Endothelial cell of umbilical vein (primary cell): ENCODE results near the gene ZNF341. TPM values are rescaled to one million over a fixed set of nuclear protein-coding genes. Genes with fewer than 3 reads are reported as not detected.

Source experiments
- BruUV-seq: library from RNA; stranded (reverse); fragments of 400-500 nt; replicated peaks from 2 replicates; lab custom pipeline; 2021; lab: Mats Ljungman, UMichigan
- CTCF ChIA-PET: fragments of 300-600, 350-600 bp; sonication (Branson Sonifier 250); formaldehyde crosslinking; loops from one replicate; lab custom pipeline; 2021; ENCODE audit warnings: antibody characterized with exemption, inconsistent platforms; lab: Charles Lee
- POLR2A ChIA-PET: fragments of 300-600, 350-600 bp; sonication (Branson Sonifier 250); formaldehyde crosslinking; loops from one replicate; lab custom pipeline; 2021; ENCODE audit warnings: antibody characterized with exemption, inconsistent platforms; lab: Charles Lee
- DNase-seq: peaks from one replicate; pipeline ENCODE4 v3.0.0-alpha.2; 2011; ENCODE audit warnings: low read depth, low spot score
- FAIRE-seq: peaks from 2 replicates; lab custom pipeline; 2011; peaks lifted over from hg19 to GRCh38; lab: Jason Lieb, UNC
- H2AFZ ChIP-seq: 2 replicates; pipeline ENCODE4 v1.6.0; 2012; ENCODE audit warnings: low read depth, low read length, control low read depth, inconsistent platforms
- H3K27ac ChIP-seq: 2 replicates; pipeline ENCODE4 v1.5.1; 2011; ENCODE audit warnings: low read depth, mild to moderate bottlenecking, control low read depth, low read length, moderate library complexity; ENCODE audit not compliant: insufficient read depth
- H3K27me3 ChIP-seq, 2 experiments: 2 replicates each; pipeline versions ENCODE4 v1.6.0 to v1.6.1; 2011; ENCODE audit warnings: low read length in 2 of 2, mixed read lengths in 1 of 2; ENCODE audit not compliant: control insufficient read depth in 2 of 2, insufficient read depth in 2 of 2
- H3K36me3 ChIP-seq, 2 experiments: 2 replicates in 1 of 2; 3 replicates in 1 of 2; pipeline ENCODE4 v1.5.1; 2011; ENCODE audit warnings: low read length in 2 of 2, mild to moderate bottlenecking in 1 of 2, moderate library complexity in 1 of 2; ENCODE audit not compliant: control insufficient read depth in 2 of 2, insufficient read depth in 2 of 2; ENCODE audit errors: extremely low read depth in 1 of 2
- H3K4me1 ChIP-seq: 3 replicates; pipeline ENCODE4 v1.5.1; 2011; ENCODE audit warnings: mild to moderate bottlenecking, low read length; ENCODE audit not compliant: control insufficient read depth, insufficient read depth; ENCODE audit errors: extremely low read depth
- H3K4me2 ChIP-seq: 2 replicates; pipeline ENCODE4 v1.6.1; 2011; ENCODE audit warnings: low read length, control low read depth, mixed read lengths; ENCODE audit not compliant: insufficient read depth
- H3K4me3 ChIP-seq, 3 experiments: fragments of 200-600 bp in 1 of 3; sonication (generic), shearing (Covaris generic) in 1 of 3; replicated peaks in 1 of 3; 2 replicates each; pipeline ENCODE4 v1.5.1; 2011 to 2016; ENCODE audit warnings: control low read depth in 3 of 3, low read length in 3 of 3, mild to moderate bottlenecking in 2 of 3, inconsistent platforms in 1 of 3, low read depth in 1 of 3, moderate library complexity in 1 of 3; ENCODE audit not compliant: insufficient read depth in 1 of 3
- H3K79me2 ChIP-seq: 2 replicates; pipeline ENCODE4 v1.6.0; 2012; ENCODE audit warnings: low read length, inconsistent platforms; ENCODE audit not compliant: control insufficient read depth, insufficient read depth
- H3K9ac ChIP-seq: replicated peaks from 2 replicates; pipeline ENCODE3; 2011; ENCODE audit warnings: low read length, control low read depth; ENCODE audit not compliant: insufficient read depth; ENCODE audit errors: extremely low read depth
- H3K9me1 ChIP-seq: replicated peaks from 3 replicates; pipeline ENCODE4 v1.6.0; 2011; ENCODE audit warnings: mild to moderate bottlenecking, low read length; ENCODE audit not compliant: control insufficient read depth, insufficient read depth; ENCODE audit errors: extremely low read depth
- H3K9me3 ChIP-seq: replicated peaks from 2 replicates; pipeline ENCODE4 v1.5.1; 2012; ENCODE audit warnings: low read length, inconsistent platforms; ENCODE audit not compliant: control insufficient read depth, insufficient read depth
- H4K20me1 ChIP-seq: replicated peaks from 2 replicates; pipeline ENCODE3; 2011; ENCODE audit warnings: mild to moderate bottlenecking, low read length; ENCODE audit not compliant: control insufficient read depth, insufficient read depth; ENCODE audit errors: extremely low read depth
- EZH2 ChIP-seq: IDR thresholded peaks from 2 replicates; pipeline ENCODE4 v1.6.1; 2012; ENCODE audit warnings: borderline replicate concordance, low read depth, mild to moderate bottlenecking, moderate library complexity, low read length, inconsistent platforms; ENCODE audit not compliant: severe bottlenecking
- FOS ChIP-seq: IDR thresholded peaks from 2 replicates; pipeline ENCODE4 v1.6.1; 2011; ENCODE audit warnings: mild to moderate bottlenecking, low read length, moderate library complexity, borderline replicate concordance; ENCODE audit not compliant: insufficient read depth
- GATA2 ChIP-seq: IDR thresholded peaks from 2 replicates; pipeline ENCODE4 v1.7.0; 2011; ENCODE audit warnings: low read depth, mild to moderate bottlenecking, moderate library complexity, mixed read lengths, low read length; ENCODE audit not compliant: insufficient read length, insufficient read depth
- JUN ChIP-seq: IDR thresholded peaks from 2 replicates; pipeline ENCODE4 v1.6.1; 2011; ENCODE audit warnings: borderline replicate concordance, low read depth; ENCODE audit not compliant: insufficient read length, insufficient read depth
- MYC ChIP-seq: IDR thresholded peaks from one replicate; pipeline ENCODE4 v1.6.1; 2011; ENCODE audit warnings: mild to moderate bottlenecking, low read depth, low read length
- POLR2A ChIP-seq: IDR thresholded peaks from 2 replicates; pipeline ENCODE4 v1.6.1; 2012; ENCODE audit warnings: low read depth, mild to moderate bottlenecking, control low read depth, low read length
- POLR2AphosphoS5 ChIP-seq: IDR thresholded peaks from 2 replicates; pipeline ENCODE4 v1.6.1; 2012; ENCODE audit warnings: low read depth, mild to moderate bottlenecking, control low read depth, low read length, moderate library complexity; ENCODE audit not compliant: insufficient read depth
- dilution Hi-C: fragments of 300-500 bp; cut with MboI; formaldehyde crosslinking; loops from one replicate; pipeline ENCODE4 v1.15.0; 2019; ENCODE audit warnings: low sequenced_read_pairs; ENCODE audit not compliant: extremely low pct_ligation_motif_present
- intact Hi-C: fragments of 100-400 bp; cut with micrococcal nuclease; formaldehyde crosslinking; loops from one replicate; pipeline ENCODE4 v1.10.0; 2022
- polyA plus RNA-seq, 4 experiments: library from polyadenylated mRNA; depleted of rRNA in 3 of 4; stranded (reverse) in 3 of 4; unstranded in 1 of 4; fragments of >200 nt; gene quantifications; 2 replicates each; pipeline versions ENCODE4 v1.2.1 to v1.2.3, GENCODE V29; 2011 to 2012; ENCODE audit warnings: missing spikeins in 1 of 4
- total RNA-seq: library from RNA; stranded (reverse); gene quantifications from 2 replicates; pipeline ENCODE4 v1.2.3, GENCODE V29; 2021
- TF ChIP-seq, protein P1 (sequence below): IDR thresholded peaks from 2 replicates; pipeline ENCODE4 v1.6.1; 2011; ENCODE audit not compliant: insufficient read depth, insufficient read length

Gene ZNF341
- total and polyA plus RNA-seq, 2 donors (not counting 3 experiments of a cell fraction or from before 2014, with no cell fraction given) = 4.9 TPM

DNA sequence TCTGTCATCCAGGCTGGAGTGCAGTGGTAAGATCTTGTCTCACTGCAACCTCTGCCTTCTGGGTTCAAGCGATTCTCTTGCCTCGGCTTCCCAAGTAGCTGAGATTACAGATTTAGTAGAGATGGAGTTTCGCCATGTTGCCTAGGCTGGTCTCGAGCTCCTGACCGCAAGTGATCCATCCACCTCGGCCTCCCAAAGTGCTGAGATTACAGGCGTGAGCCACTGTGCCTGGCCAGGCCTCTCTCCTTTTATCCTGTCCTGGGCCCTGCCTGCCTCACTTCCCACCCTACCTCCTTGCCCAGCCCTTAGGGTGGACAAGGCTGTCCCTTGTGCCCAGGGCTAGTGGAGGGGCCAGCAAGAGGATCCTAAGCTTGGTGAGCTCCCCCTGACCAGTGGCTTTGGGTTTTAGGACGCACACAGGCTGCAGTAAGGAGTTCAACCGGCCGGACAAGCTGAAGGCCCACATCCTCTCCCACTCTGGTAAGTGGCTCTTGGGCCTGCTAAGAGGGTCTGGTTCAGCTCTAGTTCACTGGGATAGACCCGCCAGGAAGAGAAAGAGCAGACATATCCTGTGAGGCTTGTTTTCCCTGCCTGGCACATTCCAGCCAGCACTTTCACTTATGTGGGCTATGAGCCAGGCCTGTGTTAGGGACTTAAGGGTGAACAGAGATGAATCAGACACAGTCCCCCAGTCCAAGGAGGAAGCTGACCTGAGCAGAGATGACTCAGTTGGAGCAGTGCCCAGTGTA is 57.5 kb downstream of the ZNF341 start:
- Histone ChIP-seq H3K4me1 (peaks cover 53% of the 10 kb centered on the region), H3K9me3 (no peaks in the 10 kb centered on the region), H3K9me1 (no peaks in the 10 kb centered on the region), H3K79me2 (no peaks in the 10 kb centered on the region), H2AFZ (peak overlapping the region; percentile 46), H3K27ac (peak overlapping the region; percentile 97), H3K4me2 (peak overlapping the region; percentile 54), H3K4me3 (no peak overlapping the region), H3K27me3 (no peaks in the 10 kb centered on the region), H3K36me3 (no peaks in the 10 kb centered on the region), H4K20me1 (no peaks in the 10 kb centered on the region), H3K9ac (peak overlapping the region; percentile 73)
- no peak for TF ChIP-seq GATA2
- TF ChIP-seq, protein P1, sequence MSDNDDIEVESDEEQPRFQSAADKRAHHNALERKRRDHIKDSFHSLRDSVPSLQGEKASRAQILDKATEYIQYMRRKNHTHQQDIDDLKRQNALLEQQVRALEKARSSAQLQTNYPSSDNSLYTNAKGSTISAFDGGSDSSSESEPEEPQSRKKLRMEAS = no peak
- TF ChIP-seq EZH2 = no peak
- peak; percentile 79 for TF ChIP-seq JUN
- TF ChIP-seq MYC = no peak
- peak; percentile 98 for TF ChIP-seq FOS
- peak; percentile 96 for TF ChIP-seq POLR2AphosphoS5
- peak; percentile 57 for TF ChIP-seq POLR2A
- DNase-seq (peak; percentile 99), FAIRE-seq (peak; percentile 100)
- dilution Hi-C loops (no loop called here), intact Hi-C loops (loop anchor here (1.0 kb wide), 4 partner anchors 57 to 280 kb away; partner anchors contain the start of genes E2F1 and RALY)
- BruUV-seq = no TSS peak
- ChIA-PET CTCF (interaction anchor here (0.7 to 2.0 kb wide), 7 partner anchors 22 to 323 kb away, joined by 3 to 11 read pairs (median 5); partner anchors contain the start of genes ACTL10, CHMP4B, EIF2S2 and ZNF341), POLR2A (interaction anchor here (0.9 kb wide), 1 partner anchor 37 kb away, joined by 3 read pairs; no protein-coding TSS in a partner anchor)
